T-helper 2 cell treated with Interferon-gamma antibody and Interleukin-4, amounts not matched to agents 100 ng/mL and 5 ng/mL, for 36 hours (primary cell): ENCODE results near the gene ZNF146. TPM values are rescaled to one million over a fixed set of nuclear protein-coding genes. Genes with fewer than 3 reads are reported as not detected.
"Not testable (repeated sequence)": the region's sequence is repeated elsewhere in the genome, so short reads cannot be mapped to it uniquely, and the experiment has no call there.

ENCODE experiments used
- intact Hi-C: fragments of 100-400 bp; cut with micrococcal nuclease; formaldehyde crosslinking; loops from one replicate; pipeline ENCODE4 v1.15.1; 2023
- total RNA-seq: library from RNA; stranded (reverse); gene quantifications from 2 replicates; pipeline ENCODE4 v1.2.3, GENCODE V29; 2022

Gene ZNF146
- total RNA-seq, 1 donor from 2014 or later = 53.9 TPM

DNA sequence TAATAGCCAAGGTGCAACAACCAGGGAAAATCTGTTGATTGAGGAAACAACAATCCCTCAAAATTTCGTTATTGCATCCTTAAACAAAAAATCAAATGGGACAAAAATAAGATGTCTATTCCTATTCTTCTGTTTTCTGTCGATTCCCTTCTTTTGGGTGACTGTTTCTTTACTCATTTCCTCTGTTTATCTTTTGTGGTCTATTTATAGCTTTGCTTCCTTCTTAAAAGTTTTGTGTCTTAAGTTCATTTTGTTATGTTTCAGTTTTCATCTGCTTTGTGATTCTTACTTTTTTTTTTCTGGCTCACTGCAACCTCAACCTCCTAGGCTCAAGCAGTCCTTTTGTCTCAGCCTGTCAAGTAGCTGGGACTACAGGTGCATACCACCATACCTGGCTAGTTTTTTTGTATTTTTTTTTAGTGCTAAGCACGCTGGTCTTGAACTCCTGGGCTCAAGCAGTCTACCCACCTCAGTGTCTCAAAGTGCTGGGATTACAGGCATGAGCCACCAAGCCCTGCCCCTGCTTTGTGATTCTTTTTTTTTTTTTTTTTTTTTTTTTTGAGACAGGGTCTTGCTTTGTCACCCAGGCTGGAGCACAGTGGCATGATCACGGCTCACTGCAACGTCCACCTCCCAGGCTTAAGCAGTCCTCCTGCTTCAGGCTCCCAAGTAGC, 10.4 kb downstream of the ZNF146 start:
- intact Hi-C loops = no loop called here

- intact Hi-C loops = not testable (repeated sequence)
These were observed 18.7 kb downstream of the ZNF146 start for GRCh38 chr19:36233626-36234025.

GRCh38 chr19:36236304-36236945, 21.5 kb downstream of the ZNF146 start:
- intact Hi-C loops = no loop called here

DNA sequence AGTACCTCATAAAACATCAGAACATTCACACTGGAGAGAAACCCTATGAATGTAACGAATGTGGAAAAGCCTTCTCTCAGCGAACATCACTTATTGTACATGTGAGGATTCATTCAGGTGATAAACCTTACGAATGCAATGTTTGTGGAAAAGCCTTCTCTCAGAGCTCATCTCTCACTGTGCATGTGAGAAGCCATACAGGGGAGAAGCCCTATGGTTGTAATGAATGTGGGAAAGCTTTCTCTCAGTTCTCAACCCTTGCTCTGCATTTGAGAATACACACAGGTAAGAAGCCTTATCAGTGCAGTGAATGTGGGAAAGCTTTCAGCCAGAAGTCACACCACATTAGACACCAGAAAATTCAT, 22.0 kb downstream of the ZNF146 start:
- intact Hi-C loops = no loop called here

DNA sequence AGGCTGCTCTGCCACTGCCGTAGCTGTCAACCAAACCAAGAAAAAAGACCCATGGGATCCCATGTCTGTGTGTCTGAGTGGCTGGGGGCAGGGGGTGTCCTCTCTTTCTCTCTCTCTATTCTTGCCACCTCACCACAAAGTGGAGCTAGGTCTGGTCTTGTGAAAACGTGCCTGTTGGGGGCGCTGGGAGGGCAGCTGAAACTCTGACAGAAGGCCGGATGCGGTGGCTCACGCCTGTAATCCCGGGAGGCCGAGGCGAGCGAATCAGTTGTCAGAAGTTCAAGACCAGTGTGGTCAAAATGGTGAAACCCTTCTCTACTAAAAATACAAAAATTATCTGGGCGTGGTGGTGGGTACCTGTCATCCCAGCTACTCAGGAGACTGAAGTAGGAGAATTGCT, 29.2 kb downstream of the ZNF146 start:
- intact Hi-C loops = no loop called here

DNA sequence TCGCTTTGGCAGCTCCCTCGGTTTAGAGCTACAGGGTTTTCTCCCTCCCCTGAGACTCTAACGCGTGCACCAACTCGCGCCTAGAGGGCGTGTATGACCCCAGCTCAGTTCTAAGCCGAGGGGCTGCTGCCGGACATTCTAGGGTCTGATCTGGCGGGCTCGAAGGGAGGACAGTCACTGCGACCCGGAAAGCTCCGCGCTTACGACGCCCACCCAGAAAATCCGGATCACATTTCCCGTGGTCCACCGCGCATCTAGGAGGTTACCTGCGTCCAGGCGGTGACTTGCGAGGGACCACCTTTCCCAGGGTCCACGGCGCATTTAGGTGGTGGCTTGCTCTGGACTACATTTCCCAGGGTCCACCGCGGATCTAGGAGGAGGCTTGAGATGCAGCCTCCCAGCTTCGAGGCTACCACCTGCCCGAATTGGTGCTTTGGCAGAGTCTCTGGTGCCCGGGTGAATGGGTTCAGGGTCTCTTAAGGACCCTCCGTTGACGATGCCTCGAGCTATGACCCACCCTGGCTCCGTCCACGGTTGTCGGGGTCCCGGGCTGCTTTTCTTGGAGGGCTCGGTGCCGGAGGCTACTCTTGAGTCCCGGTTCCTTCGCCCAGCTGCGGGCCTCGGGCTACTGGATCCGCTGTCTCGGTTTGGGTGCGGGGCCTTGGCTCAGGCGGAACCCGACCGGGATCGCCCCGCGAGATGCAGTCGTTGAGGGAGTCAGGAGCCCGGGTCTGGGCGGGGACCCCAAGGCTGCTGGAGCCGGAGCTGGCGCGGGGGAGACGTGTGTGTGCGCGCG, 30.5 kb downstream of the ZNF146 start:
- intact Hi-C loops = no loop called here

DNA sequence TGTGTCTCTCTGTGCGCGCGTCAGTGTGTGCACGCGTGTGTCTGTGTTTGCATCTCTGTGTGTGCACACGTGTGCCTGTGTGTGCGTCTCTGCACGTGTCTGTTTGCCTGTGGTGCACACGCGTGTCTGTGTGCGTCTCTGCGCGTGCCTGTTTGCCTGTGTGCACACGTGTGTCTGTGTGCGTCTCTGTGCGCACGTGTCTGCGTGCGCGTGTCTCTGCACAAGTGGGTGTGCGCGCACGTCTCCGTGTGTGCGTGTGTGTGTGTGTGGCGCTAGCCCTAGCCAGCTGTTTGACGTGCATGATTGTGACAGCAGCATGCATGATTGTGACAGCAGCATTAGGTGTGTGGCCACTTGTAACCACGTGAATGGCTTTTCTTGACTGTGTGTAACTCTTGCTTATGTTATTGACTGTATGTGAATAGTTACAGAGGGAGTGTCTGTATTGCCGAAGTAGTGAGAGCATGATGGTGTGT, 31.1 kb downstream of the ZNF146 start:
- intact Hi-C loops = no loop called here

- intact Hi-C loops = no loop called here
These were observed 37.1 kb downstream of the ZNF146 start for GRCh38 chr19:36252047-36252446.

GRCh38 chr19:36254848-36255247, 39.9 kb downstream of the ZNF146 start:
- intact Hi-C loops = no loop called here

DNA sequence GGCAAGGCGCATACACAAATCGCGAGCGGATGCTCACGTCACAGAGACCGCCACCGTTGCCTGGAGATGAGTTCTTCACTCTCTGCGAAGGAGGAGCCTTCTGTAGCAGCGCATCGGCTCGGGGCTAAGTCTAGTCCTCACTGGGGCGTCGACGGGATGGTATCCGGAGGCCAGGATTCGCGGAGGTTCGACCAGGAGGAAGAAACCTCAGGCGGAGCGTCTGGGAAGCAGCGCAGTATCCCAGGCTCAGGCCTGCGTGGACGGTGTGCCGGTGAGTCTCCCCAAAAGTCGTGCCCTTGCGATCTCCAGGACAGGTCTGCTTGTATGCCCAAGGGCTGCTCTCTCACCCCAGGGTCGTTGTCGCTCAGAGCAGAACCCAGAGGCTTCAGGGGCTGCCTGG, 40.4 kb downstream of the ZNF146 start:
- intact Hi-C loops = no loop called here

DNA sequence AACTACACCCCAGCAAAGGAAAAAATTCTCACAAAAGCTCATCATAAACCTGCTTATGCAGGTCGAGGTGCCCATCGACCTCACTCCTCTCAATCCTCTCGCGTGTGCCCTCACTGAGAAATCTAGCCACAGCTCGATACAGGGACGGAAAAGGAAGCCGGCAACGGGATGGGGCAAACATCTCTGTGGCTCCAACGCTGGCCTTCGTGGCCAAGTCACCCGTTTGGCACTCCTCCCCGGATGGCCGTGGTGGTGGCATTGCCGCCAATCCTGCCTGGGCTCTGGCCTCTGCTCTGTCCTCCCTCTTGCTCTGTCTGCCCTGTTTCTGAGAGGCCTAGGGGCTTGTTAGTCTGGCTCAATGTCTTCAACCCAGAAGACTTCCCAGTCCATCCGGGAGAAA, 41.2 kb downstream of the ZNF146 start:
- intact Hi-C loops = no loop called here

GRCh38 chr19:36256853-36257519, 42.1 kb downstream of the ZNF146 start:
- intact Hi-C loops = no loop called here

- intact Hi-C loops = no loop called here
These were observed 42.6 kb downstream of the ZNF146 start for GRCh38 chr19:36257520-36257876.

DNA sequence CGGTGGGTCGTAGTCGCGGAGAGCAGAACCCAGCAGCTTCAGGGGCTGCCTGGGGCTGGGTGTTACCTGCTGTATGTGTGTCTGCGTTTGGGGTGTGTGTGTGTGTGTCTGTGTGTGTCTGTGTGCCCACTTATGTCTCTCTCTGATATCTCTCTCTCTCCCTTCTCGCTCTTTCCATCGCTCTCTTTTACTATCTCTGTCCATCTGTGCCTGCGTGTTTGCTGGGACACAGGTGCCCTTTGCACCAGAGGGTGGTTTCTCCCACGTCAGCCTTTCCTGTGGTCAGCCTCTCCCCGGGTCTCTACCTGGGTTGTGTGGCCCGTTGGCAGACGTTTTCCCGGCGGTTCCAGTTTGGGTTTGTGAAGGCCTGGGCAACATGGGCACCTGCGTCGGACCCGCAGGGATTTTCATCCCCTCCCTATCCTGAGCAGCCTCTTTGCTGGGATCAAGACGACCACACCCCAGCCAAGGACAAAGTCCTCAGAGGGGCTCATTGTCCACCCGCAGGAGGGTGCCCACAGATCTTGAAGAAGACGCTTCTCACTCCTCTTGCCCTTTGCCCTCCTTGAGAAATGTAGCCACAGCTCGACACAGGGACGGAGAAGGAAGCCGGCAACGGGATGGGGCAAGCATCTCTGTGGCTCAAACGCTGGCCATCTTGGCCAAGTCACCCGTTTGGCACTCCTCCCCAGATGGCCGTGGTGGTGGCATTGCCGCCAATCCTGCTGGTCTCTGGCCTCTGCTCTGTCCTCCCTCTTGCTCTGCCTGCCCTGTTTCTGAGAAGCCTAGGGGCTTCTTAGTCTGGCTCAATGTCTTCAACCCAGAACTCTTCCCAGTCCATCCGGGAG, 43.3 kb downstream of the ZNF146 start:
- intact Hi-C loops = no loop called here

GRCh38 chr19:36259211-36259610, 44.3 kb downstream of the ZNF146 start:
- intact Hi-C loops = no loop called here

- intact Hi-C loops = no loop called here
These were observed 50.2 kb downstream of the ZNF146 start for GRCh38 chr19:36265064-36265463.

DNA sequence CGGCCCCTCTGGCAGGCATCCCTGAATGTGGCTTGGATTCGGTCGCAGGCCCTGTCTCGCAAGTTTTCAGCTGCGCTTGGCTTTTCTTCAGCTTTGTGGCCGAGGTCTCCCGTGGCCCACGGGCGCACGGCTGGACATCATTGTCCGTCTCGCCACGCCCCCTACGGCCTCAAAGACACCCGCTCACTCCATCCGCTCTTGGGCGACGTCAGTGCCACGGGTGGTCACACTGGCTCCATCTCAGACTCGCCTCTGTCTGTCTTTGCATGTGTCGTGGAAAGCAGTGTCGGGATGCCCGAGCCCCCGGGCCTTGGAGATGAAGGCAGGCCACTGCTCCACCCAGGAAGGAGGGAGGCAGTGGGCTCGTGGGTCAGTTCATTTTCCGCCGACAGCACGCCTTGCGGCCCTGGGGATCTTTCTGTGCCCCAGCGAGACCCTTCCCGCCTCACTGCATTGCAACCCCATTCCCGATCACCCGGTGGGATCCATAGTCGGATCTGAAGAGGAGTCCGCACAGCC, 51.0 kb downstream of the ZNF146 start:
- intact Hi-C loops = no loop called here

GRCh38 chr19:36266375-36266961, 51.6 kb downstream of the ZNF146 start:
- intact Hi-C loops = no loop called here

DNA sequence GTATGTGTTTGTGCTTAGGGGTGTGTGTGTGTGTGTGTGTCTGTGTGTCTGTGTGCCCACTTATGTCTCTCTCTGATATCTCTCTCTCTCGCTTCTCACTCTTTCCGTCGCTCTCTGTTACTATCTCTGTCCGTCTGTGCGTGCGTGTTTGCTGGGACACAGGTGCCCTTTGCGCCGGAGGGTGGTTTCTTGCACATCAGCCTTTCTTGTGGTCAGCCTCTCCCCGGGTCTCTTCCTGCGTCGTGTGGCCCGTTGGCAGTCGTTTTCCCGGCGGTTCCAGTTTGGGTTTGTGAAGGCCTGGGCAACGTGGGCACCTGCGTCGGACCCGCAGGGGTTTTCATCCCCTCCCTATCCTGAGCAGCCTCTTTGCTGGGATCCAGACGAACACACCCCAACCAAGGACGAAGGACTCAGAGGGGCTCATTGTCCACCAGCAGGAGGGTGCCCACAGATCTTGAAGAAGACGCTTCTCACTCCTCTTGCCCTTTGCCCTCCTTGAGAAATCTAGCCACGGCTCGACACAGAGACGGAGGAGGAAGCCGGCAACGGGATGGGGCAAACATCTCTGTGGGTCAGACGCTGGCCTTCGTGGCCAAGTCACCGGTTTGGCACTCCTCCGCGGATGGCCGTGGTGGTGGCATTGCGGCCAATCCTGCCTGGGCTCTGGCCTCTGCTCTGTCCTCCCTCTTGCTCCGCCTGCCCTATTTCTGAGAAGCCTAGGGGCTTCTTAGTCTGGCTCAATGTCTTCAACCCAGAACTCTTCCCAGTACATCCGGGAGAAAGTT, 52.3 kb downstream of the ZNF146 start:
- intact Hi-C loops = no loop called here

DNA sequence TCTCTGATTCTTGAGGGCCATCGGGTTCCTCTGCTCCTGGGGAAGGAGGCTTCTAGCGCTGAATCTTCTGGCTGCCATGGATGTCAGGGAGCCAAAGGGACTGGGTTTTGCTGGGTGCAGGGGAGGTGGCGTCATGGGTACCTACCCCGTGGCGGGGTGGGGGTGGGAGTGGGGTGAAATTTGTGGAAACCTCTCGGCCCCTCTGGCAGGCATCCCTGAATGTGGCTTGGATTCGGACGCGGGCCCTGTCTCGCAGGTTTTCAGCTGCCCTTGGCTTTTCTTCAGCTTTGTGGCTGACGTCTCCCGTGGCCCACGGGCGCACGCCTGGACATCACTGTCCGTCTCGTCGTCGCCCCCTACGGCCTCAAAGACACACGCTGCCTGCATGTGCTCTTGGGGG, 53.2 kb downstream of the ZNF146 start:
- intact Hi-C loops = not testable (repeated sequence)
